Lung microvascular endothelial cell (primary cell): Measurements from ENCODE around the gene PYCR2. TPM values are rescaled to one million over a fixed set of nuclear protein-coding genes. Genes with fewer than 3 reads are reported as not detected.
A peak's percentile ranks its signal among the peaks of the same experiment; 100 is the strongest.
"Not testable (repeated sequence)": the region's sequence is repeated elsewhere in the genome, so short reads cannot be mapped to it uniquely, and the experiment has no call there.

Experiments used
- DNase-seq, 2 donors: peaks; one replicate each; pipeline versions ENCODE4 v3.0.0 to v3.0.0-alpha.2; 2010; ENCODE audit warnings: low read depth in 2 of 2
- total RNA-seq: library from RNA; depleted of rRNA; stranded (reverse); fragments of >200 nt; gene quantifications from 2 replicates; pipeline ENCODE4 v1.2.1, GENCODE V29; 2014

PYCR2 gene
- total RNA-seq, result 19.8 and 31.5 TPM in 2 replicates

DNA sequence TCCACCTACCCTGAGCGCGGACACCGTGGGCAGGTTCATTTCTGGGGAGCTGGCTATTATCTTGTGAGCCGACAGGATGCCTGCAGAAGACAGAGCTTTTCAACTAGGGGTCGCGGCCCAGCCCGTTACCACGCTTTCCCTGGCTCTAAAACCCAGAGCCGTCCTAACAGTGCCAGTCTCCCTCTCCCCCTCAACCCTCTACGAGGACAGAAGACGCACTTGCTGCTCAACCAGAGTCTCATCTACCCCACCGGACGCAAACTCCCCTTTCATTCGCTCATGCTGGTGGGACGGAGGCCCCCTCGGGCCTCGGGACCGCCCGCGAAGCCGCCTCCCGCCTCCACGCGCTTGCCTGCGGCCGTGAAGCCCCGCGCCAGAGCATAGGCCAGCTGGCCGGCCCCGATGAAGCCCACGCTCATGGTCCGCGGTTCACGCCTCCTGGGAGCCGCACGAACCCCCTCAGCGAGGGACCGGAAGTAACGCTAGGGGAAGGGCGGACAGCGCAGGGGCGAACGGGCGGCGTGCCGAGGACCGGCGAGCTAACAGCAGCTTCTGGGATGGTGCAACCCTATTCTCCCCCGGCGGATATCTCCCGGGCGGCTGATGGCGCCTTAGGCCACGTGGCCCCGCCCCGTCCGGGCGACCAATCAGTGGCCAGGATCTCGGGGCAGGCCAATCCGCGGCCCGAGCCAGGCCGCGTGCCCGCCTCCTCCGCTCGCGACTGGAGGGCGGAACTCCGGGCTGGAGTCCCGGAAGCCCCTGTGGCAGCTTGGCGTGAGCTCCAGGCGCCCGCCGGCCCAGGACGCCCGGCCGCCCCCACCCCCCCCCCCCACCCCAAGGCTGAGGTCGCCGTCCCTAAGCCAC, at the start of gene PYCR2:
TSS of gene PYCR2 (minus strand) at position 559 of the 864 bp plus-strand sequence. CDS start at position 419, 140 bp downstream.
- DNase-seq, result peak; percentile 96 to 97

DNA sequence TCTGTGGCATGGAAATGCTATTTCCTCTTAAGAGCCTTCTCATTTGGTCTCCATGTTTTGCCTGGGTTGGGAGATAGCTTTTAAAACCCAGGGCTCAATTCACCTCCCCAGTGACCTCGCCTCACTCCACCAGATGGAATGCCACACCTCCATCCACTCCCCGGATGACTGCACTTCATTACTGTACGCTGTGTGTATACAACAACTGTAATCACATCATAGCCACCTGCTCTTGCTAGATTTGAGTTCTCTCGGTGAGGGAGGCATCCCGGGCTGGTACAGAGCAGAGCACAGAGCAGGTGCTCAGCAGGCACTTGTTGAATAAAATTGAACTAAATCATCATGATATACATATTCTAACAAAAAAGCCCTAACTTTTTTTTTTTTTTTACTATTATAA, 49.1 kb upstream of the PYCR2 start:
- no peak for DNase-seq

DNA sequence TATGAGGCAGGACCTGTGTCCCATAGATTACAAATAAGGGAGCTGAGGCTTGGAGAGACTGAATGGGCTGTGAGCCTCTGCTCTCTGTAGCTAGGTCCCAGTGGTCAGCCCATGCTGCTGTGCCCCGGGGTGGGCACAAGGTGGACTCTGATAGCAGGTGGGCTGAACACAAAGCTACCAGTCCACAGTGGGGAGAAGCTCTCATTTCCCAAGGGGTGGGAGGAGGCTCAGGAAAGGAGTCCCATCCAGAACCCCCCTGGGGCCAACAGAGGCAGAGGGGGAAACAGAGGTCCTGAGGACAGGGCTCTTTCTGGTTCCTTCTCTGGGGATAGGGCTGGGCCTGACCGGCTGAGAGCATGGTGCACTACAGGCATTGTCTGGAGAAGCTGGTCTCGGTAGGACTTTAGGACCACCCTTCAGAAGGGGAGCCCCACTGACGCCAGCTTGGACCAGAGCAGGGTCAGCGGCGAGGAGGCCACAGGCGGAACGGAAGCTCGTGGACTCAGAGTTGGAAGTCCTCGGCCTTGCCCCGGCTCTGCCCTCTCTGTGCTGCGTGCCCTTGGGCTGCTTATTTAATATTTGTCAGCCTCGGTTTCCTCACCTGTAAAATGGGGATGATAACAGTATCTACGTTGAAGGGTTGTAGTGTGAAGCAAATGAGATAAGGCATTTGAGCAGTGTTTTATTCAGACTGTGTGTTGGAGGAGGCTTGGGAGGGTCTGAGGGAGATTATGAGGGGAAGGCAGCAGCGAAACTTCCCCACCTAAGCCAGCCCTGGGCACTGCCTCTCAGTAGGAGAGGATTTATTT, 48.5 kb upstream of the PYCR2 start:
- no peak for DNase-seq

DNA sequence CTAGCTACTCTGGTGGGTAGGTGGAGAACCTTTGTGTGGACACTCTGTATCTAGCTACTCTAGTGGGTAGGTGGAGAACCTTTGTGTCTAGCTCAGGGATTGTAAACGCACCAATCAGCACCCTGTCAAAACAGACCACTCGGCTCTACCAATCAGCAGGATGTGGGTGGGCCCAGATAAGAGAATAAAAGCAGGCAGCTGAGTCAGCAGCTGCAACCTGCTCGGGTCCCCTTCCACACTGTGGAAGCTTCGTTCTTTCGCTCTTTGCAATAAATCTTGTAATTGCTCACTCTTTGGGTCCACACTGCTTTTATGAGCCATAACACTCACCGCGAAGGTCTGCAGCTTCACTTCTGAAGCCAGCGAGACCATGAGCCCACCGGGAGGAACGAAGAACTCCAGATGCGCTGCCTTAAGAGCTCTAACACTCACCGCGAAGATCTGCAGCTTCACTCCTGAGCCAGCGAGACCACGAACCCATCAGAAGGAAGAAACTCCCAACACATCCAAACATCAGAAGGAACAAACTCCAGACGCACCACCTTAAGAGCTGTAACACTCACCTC, 46.6 kb upstream of the PYCR2 start:
- DNase-seq, result not testable (repeated sequence)

DNA sequence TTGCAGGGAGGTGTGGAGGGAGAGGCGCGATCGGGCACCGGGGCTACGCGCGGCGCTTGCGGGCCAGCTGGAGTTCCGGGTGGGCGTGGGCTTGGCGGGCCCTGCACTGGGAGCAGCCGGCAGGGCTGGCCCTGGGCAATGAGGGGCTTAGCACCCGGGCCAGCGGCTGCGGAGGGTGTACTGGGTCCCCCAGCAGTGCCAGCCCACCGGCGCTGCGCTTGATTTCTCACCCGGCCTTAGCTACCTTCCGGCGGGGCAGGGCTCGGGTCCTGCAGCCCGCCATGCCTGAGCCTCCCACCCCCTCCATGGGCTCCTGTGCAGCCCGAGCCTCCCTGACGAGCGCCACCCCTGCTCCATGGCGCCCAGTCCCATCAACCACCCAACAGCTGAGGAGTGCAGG, 45.7 kb upstream of the PYCR2 start:
- DNase-seq, result not testable (repeated sequence)

DNA sequence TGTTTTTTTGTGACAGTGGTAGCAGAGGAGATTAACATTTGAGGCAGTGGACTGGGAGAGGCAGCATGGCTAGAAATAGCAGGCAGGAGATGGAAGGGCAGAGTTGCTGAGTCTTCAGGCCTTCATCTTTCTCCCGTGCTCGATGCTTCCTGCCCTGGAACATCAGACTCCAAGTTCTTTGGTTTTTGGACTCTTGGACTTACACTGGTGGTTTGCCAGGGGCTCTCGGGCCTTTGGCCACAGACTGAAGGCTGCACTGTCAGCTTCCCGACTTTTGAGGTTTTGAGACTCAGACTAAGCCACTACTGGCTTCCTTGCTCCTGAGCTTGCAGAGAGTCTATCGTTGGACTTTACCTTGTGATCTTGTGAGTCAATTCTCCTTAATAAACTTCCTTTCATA, 41.2 kb upstream of the PYCR2 start:
- no peak for DNase-seq

DNA sequence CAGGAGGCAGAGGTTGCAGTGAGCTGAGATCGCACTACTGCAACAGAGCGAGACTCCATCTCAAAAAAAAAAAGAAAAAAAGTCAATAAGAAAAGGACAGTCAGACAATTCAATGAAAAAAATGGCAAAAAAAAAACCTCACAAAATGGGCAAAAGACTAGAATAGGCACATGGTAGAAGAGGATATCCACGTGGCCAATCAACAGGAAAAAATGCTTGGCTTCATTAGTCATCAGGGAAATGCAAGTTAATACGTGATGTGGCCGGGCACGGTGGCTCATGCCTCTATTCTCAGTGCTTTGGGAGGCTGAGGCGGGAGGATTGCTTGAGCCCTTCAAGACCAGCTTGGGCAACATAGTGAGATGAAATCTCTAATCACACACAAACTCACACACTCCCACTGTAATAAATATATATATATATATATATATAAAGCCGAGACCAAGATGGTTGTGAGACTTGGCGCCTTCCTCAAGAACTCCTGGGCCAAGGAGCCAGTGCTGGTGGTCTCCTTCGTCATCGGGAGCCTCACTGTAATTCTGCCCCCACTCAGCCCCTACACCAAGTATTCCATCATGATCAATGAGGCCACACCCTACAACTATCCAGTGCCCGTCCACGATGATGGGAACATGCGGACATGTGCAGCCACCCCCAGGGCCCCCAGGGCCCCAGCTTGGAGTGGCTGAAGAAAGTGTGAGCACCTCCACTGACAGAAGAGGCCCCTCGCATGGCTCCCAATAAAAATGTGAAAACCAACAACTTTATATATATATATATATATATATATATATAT, 39.9 kb upstream of the PYCR2 start:
- peak in 1 of 2 donors; percentile 17 for DNase-seq

DNA sequence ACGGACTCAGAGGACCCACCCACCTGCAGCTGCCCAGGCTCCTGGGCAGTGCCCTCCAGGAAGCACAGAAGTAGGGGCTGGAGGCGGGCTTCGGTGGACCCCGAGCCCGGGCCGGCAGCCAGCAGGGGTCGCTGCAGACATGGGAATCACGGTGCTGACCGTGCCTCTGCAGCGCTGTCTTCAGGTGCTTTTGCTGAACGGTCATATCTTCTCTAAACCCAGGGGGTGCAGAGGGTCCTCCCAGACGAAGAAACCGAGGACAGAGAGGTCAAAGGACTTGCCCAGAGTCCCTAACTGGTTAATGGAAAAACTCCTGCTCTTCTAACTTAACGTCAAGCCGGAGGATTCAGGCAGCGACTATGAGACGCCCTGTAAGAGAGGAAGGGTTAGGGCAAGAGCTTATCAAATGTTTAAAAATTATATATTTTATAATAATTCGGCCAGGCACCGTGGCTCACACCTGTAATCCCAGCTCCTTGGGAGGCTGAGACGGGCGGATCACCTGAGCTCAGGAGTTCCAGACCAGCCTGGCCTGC, 38.5 kb upstream of the PYCR2 start:
- peak; percentile 23 to 44 for DNase-seq

DNA sequence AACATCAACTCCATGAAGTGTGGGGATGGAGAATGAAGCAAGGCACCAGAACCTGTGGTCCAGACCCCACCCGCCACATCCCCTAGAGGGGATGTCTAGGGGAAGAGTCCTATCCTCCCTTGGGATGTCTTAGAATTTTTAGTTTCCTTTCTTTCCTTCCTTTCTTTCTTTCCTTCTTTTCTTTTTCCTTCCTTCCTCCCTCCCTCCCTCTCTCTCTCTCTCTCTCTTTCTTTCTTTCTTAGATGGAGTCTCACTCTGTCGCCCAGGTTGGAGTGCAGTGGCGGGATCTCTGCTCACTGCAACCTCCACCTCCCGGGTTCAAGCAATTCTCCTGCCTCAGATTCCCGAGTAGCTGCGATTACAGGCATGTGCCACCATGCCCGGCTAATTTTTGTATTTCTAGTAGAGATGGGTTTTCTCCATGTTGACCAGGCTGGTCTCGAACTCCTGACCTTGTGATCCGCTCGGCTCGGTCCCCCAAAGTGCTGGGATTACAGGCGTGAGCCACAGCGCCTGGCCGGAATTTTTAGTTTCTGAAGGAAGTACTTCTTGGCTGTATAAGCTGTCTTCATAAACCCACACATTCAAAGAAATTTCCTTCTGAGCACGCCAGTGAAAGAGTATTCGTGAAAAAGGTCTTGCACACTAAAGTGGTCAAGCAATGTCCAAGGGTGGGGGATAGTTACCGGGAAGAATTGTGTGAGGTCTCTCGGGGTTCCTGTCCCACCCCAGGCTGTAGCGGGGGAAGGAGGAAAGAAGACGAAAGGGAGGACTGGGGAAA, 37.8 kb upstream of the PYCR2 start:
- no peak for DNase-seq

DNA sequence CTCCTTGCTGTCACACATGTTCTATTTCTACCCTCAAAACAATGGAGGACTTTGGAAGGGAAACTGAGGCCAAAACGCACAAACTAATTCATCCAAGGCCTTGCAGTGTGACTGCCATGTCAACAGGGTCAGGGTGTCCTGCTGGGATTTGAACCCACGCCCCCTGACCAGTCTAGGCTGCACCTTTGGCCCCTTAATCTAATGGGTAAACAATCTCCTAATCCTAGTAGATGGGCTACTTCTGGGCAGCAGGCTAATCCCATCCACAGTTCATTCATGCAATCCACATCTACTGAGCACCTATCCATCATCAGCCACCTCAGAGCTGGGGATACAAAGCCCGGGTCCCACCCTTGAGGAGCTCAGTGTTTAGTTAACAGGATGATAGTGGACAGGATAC, 34.0 kb upstream of the PYCR2 start:
- no peak for DNase-seq

DNA sequence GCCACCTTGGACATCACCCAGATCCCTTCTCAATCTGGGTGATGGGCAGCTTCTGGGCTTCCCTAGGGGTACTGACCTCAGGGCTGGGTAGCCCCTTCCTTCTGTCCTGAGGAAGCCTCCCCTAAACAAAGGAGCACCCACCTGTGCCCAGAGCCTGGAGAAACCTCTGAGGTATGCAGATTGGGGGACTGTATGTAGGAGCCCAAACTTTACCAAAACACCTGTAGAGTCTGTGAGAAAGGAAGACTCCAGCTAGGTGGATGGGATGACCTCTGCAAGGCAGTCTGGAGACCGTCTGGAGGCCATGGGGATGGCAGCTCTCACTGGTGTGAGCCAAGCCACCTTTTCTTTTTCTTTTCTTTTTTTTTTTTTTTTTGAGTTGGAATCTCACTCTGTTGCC, 30.7 kb upstream of the PYCR2 start:
- no peak for DNase-seq

DNA sequence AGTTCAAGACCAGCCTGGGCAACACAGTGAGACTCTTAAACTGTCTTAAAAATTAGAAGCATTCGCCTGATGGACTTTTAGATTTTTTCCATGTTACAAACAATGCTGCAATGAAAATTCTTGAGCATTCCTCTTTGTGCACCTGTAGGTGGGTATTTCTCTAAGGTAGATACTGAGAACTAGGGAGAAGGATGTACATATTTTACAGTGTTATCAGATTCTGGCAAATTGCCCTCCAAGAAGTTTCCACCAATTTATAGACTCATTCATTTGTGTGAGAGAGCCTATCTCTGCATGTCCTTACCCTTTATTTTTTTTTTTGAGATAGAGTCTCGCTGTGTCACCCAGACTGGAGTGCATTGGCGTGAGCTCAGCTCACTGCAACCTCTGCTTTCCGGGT, 29.3 kb upstream of the PYCR2 start:
- DNase-seq, result no peak

DNA sequence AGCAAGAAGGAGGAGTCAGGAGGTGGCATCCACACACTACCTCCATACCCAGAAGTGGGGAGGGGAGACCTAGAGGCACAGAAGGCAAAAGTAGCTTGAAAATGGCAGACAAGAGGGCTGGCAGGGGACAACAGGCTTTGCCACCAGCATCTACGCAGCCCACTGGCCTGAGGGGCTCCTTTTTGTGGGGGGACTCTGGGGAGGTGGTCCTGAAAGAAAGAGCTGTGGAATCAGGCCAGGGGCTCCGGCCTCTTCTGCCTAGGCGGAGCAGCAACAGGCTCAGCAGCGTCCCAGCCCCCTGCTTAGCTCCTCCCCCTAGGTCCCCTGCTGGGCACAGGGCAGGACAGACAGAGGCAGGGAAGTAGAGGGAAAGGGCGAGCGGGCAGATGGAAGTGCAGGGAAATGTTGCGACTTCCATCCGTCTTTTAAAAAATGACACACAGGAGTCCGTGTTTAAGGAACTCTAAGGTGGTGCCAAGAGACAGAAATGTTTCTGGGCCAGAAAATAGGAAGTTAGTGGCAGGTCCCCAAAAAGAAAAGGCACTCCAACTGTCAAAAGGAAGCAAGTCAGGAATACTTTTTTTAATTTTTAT, 27.0 kb upstream of the PYCR2 start:
- DNase-seq, result no peak

DNA sequence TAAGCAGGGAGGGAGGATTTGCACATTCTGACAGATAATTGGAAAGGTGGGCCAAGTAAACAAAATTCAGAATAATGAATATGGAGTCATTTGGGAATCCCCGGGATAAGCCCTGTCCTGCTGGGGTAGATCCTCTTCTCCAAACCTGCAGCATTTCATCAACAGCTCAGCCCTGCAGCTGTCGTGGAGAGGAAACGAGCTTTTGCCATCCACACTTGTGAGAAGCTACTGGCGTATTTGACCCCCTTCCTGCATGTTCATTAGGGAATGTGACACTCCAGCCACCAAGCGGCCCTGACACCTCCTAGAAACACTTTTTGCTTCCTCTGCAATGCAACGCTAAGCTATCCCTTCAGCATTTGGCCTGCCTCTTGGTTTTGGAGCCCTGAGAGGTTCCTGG, 25.0 kb upstream of the PYCR2 start:
- no peak for DNase-seq

DNA sequence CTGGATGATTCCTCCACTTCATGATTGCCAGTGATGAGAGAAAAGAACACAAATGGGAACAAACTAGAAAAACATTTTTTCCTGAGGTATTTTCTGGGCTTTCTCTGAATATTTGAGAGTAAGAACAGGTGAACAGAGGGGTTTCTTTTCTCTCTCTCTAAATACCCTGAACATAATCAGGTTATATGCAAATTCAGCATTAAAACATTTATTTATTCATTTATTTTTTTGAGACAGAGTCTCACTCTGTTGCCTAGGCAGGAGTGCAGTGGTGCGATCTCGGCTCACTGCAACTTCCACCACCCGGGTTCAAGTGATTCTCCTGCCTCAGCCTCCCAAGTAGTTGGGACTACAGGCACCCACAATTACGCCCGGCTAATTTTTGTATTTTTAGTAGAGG, 22.8 kb upstream of the PYCR2 start:
- no peak for DNase-seq

DNA sequence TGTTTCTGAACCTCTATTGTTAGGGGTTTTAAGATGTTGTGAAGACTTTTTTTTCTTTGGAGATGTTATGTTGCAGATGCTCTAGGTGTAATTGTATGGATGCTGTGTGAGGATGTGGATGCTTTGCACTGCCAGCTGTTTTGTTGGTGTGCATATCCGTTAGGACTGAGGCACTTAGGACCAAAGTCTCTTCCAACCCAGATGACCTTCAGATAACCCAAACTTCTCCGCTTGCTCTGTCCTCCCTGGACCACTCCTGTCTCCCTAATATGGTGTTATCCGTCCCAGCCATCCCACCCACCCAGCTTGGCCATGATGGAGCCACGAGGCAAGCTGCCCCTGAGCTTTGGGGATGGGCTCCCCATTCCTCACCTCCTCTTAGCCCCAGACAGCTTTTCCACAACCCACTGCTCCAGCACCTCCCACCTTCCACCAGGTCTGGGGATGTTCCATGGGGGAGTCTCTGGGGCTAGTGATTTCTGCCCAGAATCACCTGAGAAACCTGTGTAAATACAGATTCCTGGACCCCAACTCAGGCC, 22.1 kb upstream of the PYCR2 start:
- no peak for DNase-seq

DNA sequence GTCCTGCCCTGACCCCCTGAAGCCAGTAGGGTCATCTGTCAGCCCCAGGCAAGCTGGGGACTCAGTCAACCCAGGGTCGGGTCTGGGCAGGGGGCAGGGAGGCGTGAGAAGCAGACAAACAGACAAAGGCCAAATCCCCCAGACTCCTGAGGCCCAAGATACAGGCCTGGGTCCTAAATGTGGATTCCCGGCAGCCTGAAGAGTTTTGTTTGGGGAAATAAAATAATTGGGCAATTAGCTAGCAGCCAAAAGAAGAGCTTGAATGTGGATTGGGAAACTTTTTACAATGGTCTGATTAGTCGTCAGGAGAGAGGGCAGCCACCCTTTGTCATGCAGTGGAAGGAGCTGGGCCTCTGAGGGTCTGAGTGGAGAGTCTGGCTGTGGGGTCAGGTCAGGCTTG, 21.5 kb upstream of the PYCR2 start:
- DNase-seq, result no peak

DNA sequence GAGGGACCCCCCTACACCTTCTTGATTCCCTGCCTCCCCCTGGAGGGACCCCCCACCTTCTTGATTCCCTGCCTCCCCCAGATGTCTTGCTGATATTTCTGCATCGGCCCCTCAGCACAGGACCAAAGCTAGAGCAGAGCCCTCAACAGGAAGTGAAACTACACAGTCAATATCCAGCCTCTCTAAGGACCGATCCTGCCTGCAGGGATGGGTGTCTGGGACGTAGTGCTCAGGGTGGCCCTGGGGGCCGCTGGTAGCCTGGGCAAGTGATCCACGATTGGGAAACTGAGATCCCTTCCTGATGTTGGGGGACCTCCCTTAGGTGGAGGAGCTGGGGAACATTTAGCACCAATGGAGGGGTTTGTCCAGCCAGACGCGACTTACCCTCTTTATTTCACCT, 20.9 kb upstream of the PYCR2 start:
- no peak for DNase-seq

DNA sequence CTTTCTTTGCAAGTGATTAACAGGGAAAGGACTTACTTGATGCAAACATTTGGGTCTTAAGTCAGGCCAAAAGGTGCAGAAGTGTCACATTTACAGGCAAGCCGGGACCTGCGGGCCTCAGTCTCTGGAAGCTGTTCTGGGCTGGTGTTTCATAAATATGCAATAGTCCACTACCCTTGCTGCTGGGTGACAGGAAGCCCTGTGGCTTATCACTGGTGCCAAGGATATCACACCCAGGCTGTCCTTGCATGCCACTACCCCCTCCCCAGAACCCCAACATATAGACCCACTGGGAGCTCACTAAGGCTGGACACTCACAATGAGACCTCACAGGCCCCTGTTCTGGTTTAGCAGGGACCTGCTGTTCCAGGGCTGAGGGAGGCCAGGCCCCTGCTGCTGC, 20.3 kb upstream of the PYCR2 start:
- no peak for DNase-seq

DNA sequence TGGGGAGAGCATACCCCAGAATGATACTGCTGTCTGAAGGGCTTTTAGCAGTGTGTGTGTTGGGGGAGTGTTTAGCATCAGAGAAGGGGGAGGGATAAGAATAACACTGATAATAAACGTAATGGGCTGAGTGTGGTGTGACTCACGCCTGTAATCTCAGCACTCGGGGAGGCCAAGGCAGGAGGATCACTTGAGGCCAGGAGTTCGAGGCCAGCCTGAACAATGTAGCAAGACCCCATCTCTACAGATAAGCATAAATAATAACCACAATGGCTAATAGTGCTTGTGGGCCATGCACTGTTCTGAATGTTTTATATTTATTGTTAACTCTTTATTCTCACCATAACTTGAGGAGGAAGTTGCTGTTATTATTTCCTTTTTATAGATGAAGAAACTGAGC, 19.5 kb upstream of the PYCR2 start:
- no peak for DNase-seq
